HG03175 (cell line): Measurements from ENCODE around the gene DPP6.

Source experiments
- ATAC-seq: cut with Tn5 transposase; IDR thresholded peaks from one replicate; pipeline ENCODE4 v1.9.1; 2021; ENCODE audit warnings: mild to moderate bottlenecking, moderate library complexity; ENCODE audit not compliant: unreplicated experiment

Gene DPP6

GRCh38 chr7:154783281-154783909, 731.2 kb downstream of the DPP6 start:
- no peak for ATAC-seq

- ATAC-seq = no peak
Observed at GRCh38 chr7:154785898-154786297, 733.7 kb downstream of the DPP6 start.

- no peak for ATAC-seq
Observed at GRCh38 chr7:154789404-154789803, 737.2 kb downstream of the DPP6 start.

- ATAC-seq = no peak
Observed at GRCh38 chr7:154791611-154792010, 739.4 kb downstream of the DPP6 start.

- no peak for ATAC-seq
Observed at GRCh38 chr7:154792436-154793055, 740.3 kb downstream of the DPP6 start.

GRCh38 chr7:154794147-154794780, 742.1 kb downstream of the DPP6 start:
- ATAC-seq = no peak

GRCh38 chr7:154795014-154795413, 742.8 kb downstream of the DPP6 start:
- no peak for ATAC-seq

- ATAC-seq = no peak
Observed at GRCh38 chr7:154795437-154795836, 743.2 kb downstream of the DPP6 start.

- ATAC-seq = no peak
Observed at GRCh38 chr7:154804449-154804848, 752.3 kb downstream of the DPP6 start.

GRCh38 chr7:154812027-154812426, 759.8 kb downstream of the DPP6 start:
- no peak for ATAC-seq

- ATAC-seq = no peak
Observed at GRCh38 chr7:154817224-154817896, 765.2 kb downstream of the DPP6 start.

GRCh38 chr7:154827007-154827406, 774.8 kb downstream of the DPP6 start:
- no peak for ATAC-seq

GRCh38 chr7:154832557-154833138, 780.5 kb downstream of the DPP6 start:
- peak; percentile 54 for ATAC-seq

- no peak for ATAC-seq
Observed at GRCh38 chr7:154836021-154836448, 783.8 kb downstream of the DPP6 start.

GRCh38 chr7:154837087-154837486, 784.9 kb downstream of the DPP6 start:
- ATAC-seq = no peak

GRCh38 chr7:154837622-154838021, 785.4 kb downstream of the DPP6 start:
- peak; percentile 97 for ATAC-seq

GRCh38 chr7:154840086-154840485, 787.9 kb downstream of the DPP6 start:
- ATAC-seq = no peak

GRCh38 chr7:154841731-154842331, 789.6 kb downstream of the DPP6 start:
- ATAC-seq = no peak

- no peak for ATAC-seq
Observed at GRCh38 chr7:154842591-154842990, 790.4 kb downstream of the DPP6 start.

GRCh38 chr7:154843670-154844237, 791.6 kb downstream of the DPP6 start:
- ATAC-seq = no peak

GRCh38 chr7:154844499-154844898, 792.3 kb downstream of the DPP6 start:
- no peak for ATAC-seq
